Trophoblast cell (in vitro differentiated cells and primary cell): ENCODE results near the gene ODF4.

Experiments used
- DNase-seq, 2 donors: peaks; one replicate each; pipeline ENCODE4 v3.0.0-alpha.2; 2016
- H2AFZ ChIP-seq: 2 replicates; pipeline ENCODE4 v1.6.1; 2013; ENCODE audit warnings: low read length, moderate library complexity, mild to moderate bottlenecking; ENCODE audit not compliant: insufficient read depth, poor library complexity
- H2AK5ac ChIP-seq: 2 replicates; pipeline ENCODE4 v1.6.1; 2013; ENCODE audit warnings: mild to moderate bottlenecking, low read length
- H2BK120ac ChIP-seq: 2 replicates; pipeline ENCODE4 v1.6.1; 2013; ENCODE audit warnings: low read length, mild to moderate bottlenecking, moderate library complexity; ENCODE audit not compliant: insufficient read depth, poor library complexity
- H2BK12ac ChIP-seq: 2 replicates; pipeline ENCODE4 v1.6.1; 2013; ENCODE audit warnings: mild to moderate bottlenecking, low read length, moderate library complexity
- H2BK5ac ChIP-seq: 2 replicates; pipeline ENCODE4 v1.6.1; 2013; ENCODE audit warnings: low read length, low read depth, moderate library complexity, mild to moderate bottlenecking; ENCODE audit not compliant: poor library complexity
- H3K14ac ChIP-seq: 2 replicates; pipeline ENCODE4 v1.6.1; 2013; ENCODE audit warnings: mild to moderate bottlenecking, low read length
- H3K18ac ChIP-seq: 2 replicates; pipeline ENCODE4 v1.6.1; 2013; ENCODE audit warnings: mild to moderate bottlenecking, low read length
- H3K23ac ChIP-seq: 2 replicates; pipeline ENCODE4 v1.6.1; 2013; ENCODE audit warnings: low read length
- H3K27ac ChIP-seq: 2 replicates; pipeline ENCODE4 v1.5.1; 2013; ENCODE audit warnings: low read depth, mild to moderate bottlenecking, inconsistent platforms, low read length, moderate library complexity
- H3K27me3 ChIP-seq: 2 replicates; pipeline ENCODE4 v1.6.1; 2013; ENCODE audit warnings: inconsistent platforms, mild to moderate bottlenecking, low read length, moderate library complexity; ENCODE audit not compliant: insufficient read depth
- H3K36me3 ChIP-seq, 2 experiments: 1 replicate in 1 of 2; 2 replicates in 1 of 2; pipeline ENCODE4 v1.6.1; 2013; ENCODE audit warnings: low read length in 2 of 2, mild to moderate bottlenecking in 2 of 2, moderate library complexity in 1 of 2; ENCODE audit not compliant: insufficient read depth in 2 of 2, control insufficient read depth in 1 of 2
- H3K4ac ChIP-seq: 2 replicates; pipeline ENCODE4 v1.6.1; 2013; ENCODE audit warnings: low read depth, mild to moderate bottlenecking, low read length, moderate library complexity
- H3K4me1 ChIP-seq, 2 experiments: 1 replicate in 1 of 2; 2 replicates in 1 of 2; pipeline ENCODE4 v1.6.1; 2013; ENCODE audit warnings: low read length in 2 of 2, mild to moderate bottlenecking in 2 of 2, moderate library complexity in 1 of 2; ENCODE audit not compliant: insufficient read depth in 2 of 2, control insufficient read depth in 1 of 2
- H3K4me2 ChIP-seq: 2 replicates; pipeline ENCODE4 v1.6.1; 2013; ENCODE audit warnings: inconsistent platforms, mild to moderate bottlenecking, low read length, moderate library complexity
- H3K4me3 ChIP-seq: 2 replicates; pipeline ENCODE4 v1.5.1; 2013; ENCODE audit warnings: mild to moderate bottlenecking, low read depth, low read length, inconsistent platforms
- H3K79me1 ChIP-seq: one replicate; pipeline ENCODE4 v1.6.1; 2013; ENCODE audit warnings: low read length
- H3K79me2 ChIP-seq: 2 replicates; pipeline ENCODE4 v1.6.1; 2013; ENCODE audit warnings: low read length, mild to moderate bottlenecking; ENCODE audit not compliant: control insufficient read depth, insufficient read depth, poor library complexity
- H3K9ac ChIP-seq: 2 replicates; pipeline ENCODE4 v1.6.1; 2013; ENCODE audit warnings: mild to moderate bottlenecking, low read length
- H3K9me3 ChIP-seq: 2 replicates; pipeline ENCODE4 v1.6.1; 2013; ENCODE audit warnings: low read depth, mild to moderate bottlenecking, control low read depth, inconsistent platforms, low read length; ENCODE audit not compliant: insufficient read depth
- H4K12ac ChIP-seq: 2 replicates; pipeline ENCODE4 v1.6.1; 2013; ENCODE audit warnings: low read depth, mild to moderate bottlenecking, low read length, moderate library complexity
- H4K8ac ChIP-seq: 2 replicates; pipeline ENCODE4 v1.6.1; 2013; ENCODE audit warnings: low read depth, mild to moderate bottlenecking, low read length, moderate library complexity
- H4K91ac ChIP-seq: one replicate; pipeline ENCODE4 v1.6.1; 2013; ENCODE audit warnings: low read depth, mild to moderate bottlenecking, low read length, moderate library complexity
- WGBS: extraction: QIAGEN DNeasy Blood & Tissue Kit; methylation state at CpG from one replicate; pipeline ENCODE4 v1.1.7; 2013; ENCODE audit warnings: missing lambda C conversion rate; ENCODE audit not compliant: insufficient read length, insufficient coverage; ENCODE audit errors: extremely low coverage; 5-methylcytosine and 5-hydroxymethylcytosine counted together

ODF4 gene

GRCh38 chr17:8383143-8383822 lies 43.6 kb downstream of the ODF4 start, which contains the start of gene RPL26:
Gene RPL26, minus strand, starts transcription at chr17:8383193. Its CDS starts 883 bp downstream, at chr17:8382310.
- WGBS: no CpG with 5 or more reads among the region's 55 CpGs

GRCh38 chr17:8384801-8385378 lies 45.2 kb downstream of the ODF4 start:
- Histone ChIP-seq H3K14ac (peak overlapping the region; percentile 67), H3K4me2 (peak overlapping the region; percentile 83), H2BK120ac (peak overlapping the region; percentile 93), H2AK5ac (no peak overlapping the region), H3K4me1 (peaks cover 15 to 17% of the 10 kb centered on the region in 2 experiments), H2BK12ac (peak overlapping the region; percentile 82), H3K18ac (peak overlapping the region; percentile 15), H3K27me3 (no peaks in the 10 kb centered on the region), H3K27ac (peak overlapping the region; percentile 90), H3K23ac (no peak overlapping the region), H3K79me2 (peaks cover 13% of the 10 kb centered on the region), H3K4ac (no peak overlapping the region), H3K9ac (no peak overlapping the region), H4K12ac (no peak overlapping the region), H4K91ac (peak overlapping the region; percentile 67), H3K4me3 (no peak overlapping the region), H3K79me1 (peaks cover 22% of the 10 kb centered on the region), H4K8ac (peak overlapping the region; percentile 65), H3K36me3 (peaks cover 7 to 20% of the 10 kb centered on the region in 2 experiments), H3K9me3 (no peaks in the 10 kb centered on the region), H2AFZ (no peak overlapping the region), H2BK5ac (peak overlapping the region; percentile 65)
- no CpG with 5 or more reads among the region's 12 CpGs for WGBS
- DNase-seq: peak; percentile 95 to 97

More at GRCh38 chr17:8383143-8383822, 43.6 kb downstream of the ODF4 start, which contains the start of gene RPL26:
- Histone ChIP-seq H3K27ac (peak within 1 kb of the TSS; percentile 90), H3K4me1 (peaks cover 15 to 17% of the 10 kb centered on the region in 2 experiments), H2AFZ (peak within 1 kb of the TSS; percentile 58), H4K91ac (peak within 1 kb of the TSS; percentile 67), H3K23ac (no peak within 1 kb of the TSS), H3K79me2 (peaks cover 13% of the 10 kb centered on the region), H3K4me2 (peak within 1 kb of the TSS; percentile 83), H3K79me1 (peaks cover 22% of the 10 kb centered on the region), H3K14ac (peak within 1 kb of the TSS; percentile 82), H4K12ac (peak within 1 kb of the TSS; percentile 47), H3K4ac (peak within 1 kb of the TSS; percentile 49), H4K8ac (peak within 1 kb of the TSS; percentile 70), H3K9ac (peak within 1 kb of the TSS; percentile 91), H3K36me3 (peaks cover 12 to 32% of the 10 kb centered on the region in 2 experiments), H3K18ac (peak within 1 kb of the TSS; percentile 20), H3K9me3 (no peaks in the 10 kb centered on the region), H3K4me3 (peak within 1 kb of the TSS; percentile 80), H2BK120ac (peak within 1 kb of the TSS; percentile 84), H2AK5ac (no peak within 1 kb of the TSS), H2BK5ac (peak within 1 kb of the TSS; percentile 57), H3K27me3 (no peaks in the 10 kb centered on the region), H2BK12ac (peak within 1 kb of the TSS; percentile 27)
- DNase-seq: peak; percentile 98 to 100

- Histone ChIP-seq H3K79me2 (peaks cover 11% of the 10 kb centered on the region), H2BK5ac (no peak overlapping the region), H2BK120ac (no peak overlapping the region), H3K27ac (no peak overlapping the region), H4K91ac (no peak overlapping the region), H4K8ac (no peak overlapping the region), H3K14ac (no peak overlapping the region), H3K4me2 (no peak overlapping the region), H3K9me3 (no peaks in the 10 kb centered on the region), H3K4me1 (peaks cover 23 to 24% of the 10 kb centered on the region in 2 experiments), H3K4me3 (no peak overlapping the region), H3K23ac (no peak overlapping the region), H4K12ac (no peak overlapping the region), H3K27me3 (no peaks in the 10 kb centered on the region), H3K18ac (no peak overlapping the region), H3K36me3 (peaks cover 0 to 1% of the 10 kb centered on the region in 2 experiments), H2AK5ac (no peak overlapping the region), H2BK12ac (no peak overlapping the region), H2AFZ (no peak overlapping the region), H3K4ac (no peak overlapping the region), H3K9ac (no peak overlapping the region), H3K79me1 (peaks cover 22% of the 10 kb centered on the region)
- WGBS: no CpG with 5 or more reads among the region's 6 CpGs
- DNase-seq: peak in 1 of 2 donors; percentile 46
These were observed 47.2 kb downstream of the ODF4 start for GRCh38 chr17:8386841-8387240.

- H2AFZ ChIP-seq: no peak overlapping the region
- peaks cover 9% of the 10 kb centered on the region for H3K79me2 ChIP-seq
- H3K4ac ChIP-seq: no peak overlapping the region
- no peak overlapping the region for H4K8ac ChIP-seq
- H3K18ac ChIP-seq: no peak overlapping the region
- H3K36me3 ChIP-seq: no peaks in the 10 kb centered on the region
- H3K9ac ChIP-seq: no peak overlapping the region
- H3K4me2 ChIP-seq: no peak overlapping the region
- no peak overlapping the region for H2BK120ac ChIP-seq
- no peak overlapping the region for H2BK12ac ChIP-seq
- H4K12ac ChIP-seq: no peak overlapping the region
- DNase-seq: peak in 1 of 2 donors; percentile 27
- no CpG with 5 or more reads among the region's 7 CpGs for WGBS
- no peak overlapping the region for H3K23ac ChIP-seq
- H3K79me1 ChIP-seq: peaks cover 21% of the 10 kb centered on the region
- no peak overlapping the region for H3K4me3 ChIP-seq
- H4K91ac ChIP-seq: no peak overlapping the region
- no peak overlapping the region for H3K27ac ChIP-seq
- no peak overlapping the region for H3K14ac ChIP-seq
- H3K4me1 ChIP-seq: peaks cover 32 to 33% of the 10 kb centered on the region in 2 experiments
- H3K27me3 ChIP-seq: no peaks in the 10 kb centered on the region
- H2AK5ac ChIP-seq: no peak overlapping the region
- no peak overlapping the region for H2BK5ac ChIP-seq
- no peaks in the 10 kb centered on the region for H3K9me3 ChIP-seq
These were observed 48.4 kb downstream of the ODF4 start for GRCh38 chr17:8387914-8388651.
